ENCODE data around the gene PARS2. TPM values are rescaled to one million over a fixed set of nuclear protein-coding genes. Genes with fewer than 3 reads are reported as not detected.

Gene PARS2
- total RNA-seq, 2 experiments from 2014 or later: 5.0 to 6.4 TPM

GRCh38 chr1:54754486-54755285 is 9.6 kb downstream of the PARS2 start:
- peaks cover 6% of the 10 kb centered on the region for H3K36me3 Mint-ChIP-seq
- H3K27me3 Mint-ChIP-seq: no peaks in the 10 kb centered on the region
- CTCF ChIA-PET: no interaction called here
- peaks cover 3% of the 10 kb centered on the region for H3K4me1 Mint-ChIP-seq
- no peaks in the 10 kb centered on the region for H3K9me3 Mint-ChIP-seq (ENCODE audit: low read depth)
- ATAC-seq (no peak), DNase-seq (no peak)
- no peak overlapping the region for H3K27ac Mint-ChIP-seq
- H3K4me3 Mint-ChIP-seq: no peak overlapping the region

- Mint-ChIP-seq H3K27me3 (no peaks in the 10 kb centered on the region), H3K4me1 (peaks cover 3% of the 10 kb centered on the region), H3K9me3 (ENCODE audit: low read depth) (no peaks in the 10 kb centered on the region), H3K4me3 (no peak overlapping the region), H3K36me3 (peaks cover 4% of the 10 kb centered on the region), H3K27ac (no peak overlapping the region)
- DNase-seq (no peak), ATAC-seq (no peak)
- CTCF ChIA-PET: no interaction called here
These were observed 10.3 kb downstream of the PARS2 start for GRCh38 chr1:54754045-54754444.

GRCh38 chr1:54751426-54751825 is 12.9 kb downstream of the PARS2 start:
- H3K27me3 Mint-ChIP-seq: no peaks in the 10 kb centered on the region
- CTCF ChIA-PET: interaction anchor here (0.7 kb wide), 1 partner anchor 55 kb away, joined by 3 read pairs; no protein-coding TSS in a partner anchor
- ATAC-seq (no peak), DNase-seq (no peak)
- H3K4me3 Mint-ChIP-seq: no peak overlapping the region
- H3K9me3 Mint-ChIP-seq (ENCODE audit: low read depth): no peaks in the 10 kb centered on the region
- no peaks in the 10 kb centered on the region for H3K36me3 Mint-ChIP-seq
- peaks cover 3% of the 10 kb centered on the region for H3K4me1 Mint-ChIP-seq
- no peak overlapping the region for H3K27ac Mint-ChIP-seq

- no peak for ATAC-seq
- no peaks in the 10 kb centered on the region for H3K9me3 Mint-ChIP-seq (ENCODE audit: low read depth)
- CTCF ChIA-PET: interaction anchor here (0.6 to 1.2 kb wide), 2 partner anchors 51 to 174 kb away, joined by 3 to 4 read pairs; no protein-coding TSS in a partner anchor
These were observed 13.7 kb downstream of the PARS2 start for GRCh38 chr1:54750596-54750995.

GRCh38 chr1:54748094-54748835 is 16.1 kb downstream of the PARS2 start:
- Mint-ChIP-seq H3K9me3 (ENCODE audit: low read depth) (no peaks in the 10 kb centered on the region), H3K27me3 (no peaks in the 10 kb centered on the region), H3K4me3 (no peak overlapping the region), H3K36me3 (no peaks in the 10 kb centered on the region), H3K27ac (no peak overlapping the region), H3K4me1 (no peaks in the 10 kb centered on the region)
- CTCF ChIA-PET: no interaction called here
- ATAC-seq (no peak), DNase-seq (no peak)

More at GRCh38 chr1:54750596-54750995, 13.7 kb downstream of the PARS2 start:
- Mint-ChIP-seq H3K27ac (no peak overlapping the region), H3K4me3 (no peak overlapping the region), H3K36me3 (no peaks in the 10 kb centered on the region), H3K4me1 (no peaks in the 10 kb centered on the region), H3K27me3 (no peaks in the 10 kb centered on the region)
- no peak for DNase-seq

GRCh38 chr1:54745864-54746263 is 18.5 kb downstream of the PARS2 start:
- H3K4me1 Mint-ChIP-seq: no peaks in the 10 kb centered on the region
- DNase-seq: no peak
- no peaks in the 10 kb centered on the region for H3K27me3 Mint-ChIP-seq
- H3K27ac Mint-ChIP-seq: no peak overlapping the region
- peaks cover 10% of the 10 kb centered on the region for H3K36me3 Mint-ChIP-seq
- H3K9me3 Mint-ChIP-seq (ENCODE audit: low read depth): no peaks in the 10 kb centered on the region
- no peak overlapping the region for H3K4me3 Mint-ChIP-seq
- ATAC-seq: no peak
- CTCF ChIA-PET: no interaction called here

GRCh38 chr1:54745274-54745673 is 19.0 kb downstream of the PARS2 start:
- Mint-ChIP-seq H3K27ac (no peak overlapping the region), H3K27me3 (no peaks in the 10 kb centered on the region), H3K4me1 (no peaks in the 10 kb centered on the region), H3K9me3 (ENCODE audit: low read depth) (no peaks in the 10 kb centered on the region), H3K4me3 (no peak overlapping the region), H3K36me3 (peaks cover 10% of the 10 kb centered on the region)
- ATAC-seq (no peak), DNase-seq (no peak)
- CTCF ChIA-PET: no interaction called here

GRCh38 chr1:54744696-54745095 is 19.6 kb downstream of the PARS2 start:
- Mint-ChIP-seq H3K9me3 (ENCODE audit: low read depth) (no peaks in the 10 kb centered on the region), H3K4me3 (no peak overlapping the region), H3K27ac (peak overlapping the region; percentile 22), H3K36me3 (peaks cover 10% of the 10 kb centered on the region), H3K27me3 (no peaks in the 10 kb centered on the region), H3K4me1 (no peaks in the 10 kb centered on the region)
- CTCF ChIA-PET: no interaction called here
- DNase-seq: no peak
- no peak for ATAC-seq

- Mint-ChIP-seq H3K9me3 (ENCODE audit: low read depth) (no peaks in the 10 kb centered on the region), H3K4me3 (no peak overlapping the region), H3K27ac (no peak overlapping the region), H3K36me3 (peaks cover 10% of the 10 kb centered on the region), H3K27me3 (no peaks in the 10 kb centered on the region), H3K4me1 (no peaks in the 10 kb centered on the region)
- ATAC-seq (no peak), DNase-seq (no peak)
- CTCF ChIA-PET: no interaction called here
These were observed 20.7 kb downstream of the PARS2 start for GRCh38 chr1:54743416-54744226.

- CTCF ChIA-PET: no interaction called here
- ATAC-seq: no peak
- Mint-ChIP-seq H3K4me3 (no peak overlapping the region), H3K4me1 (no peaks in the 10 kb centered on the region), H3K9me3 (ENCODE audit: low read depth) (no peaks in the 10 kb centered on the region), H3K27me3 (no peaks in the 10 kb centered on the region), H3K27ac (no peak overlapping the region), H3K36me3 (peaks cover 18% of the 10 kb centered on the region)
- no peak for DNase-seq
These were observed 22.0 kb downstream of the PARS2 start for GRCh38 chr1:54742282-54742681.

- no peak for DNase-seq
- Mint-ChIP-seq H3K4me1 (no peaks in the 10 kb centered on the region), H3K27me3 (no peaks in the 10 kb centered on the region), H3K27ac (no peak overlapping the region), H3K36me3 (peaks cover 22% of the 10 kb centered on the region), H3K9me3 (ENCODE audit: low read depth) (no peaks in the 10 kb centered on the region), H3K4me3 (no peak overlapping the region)
- CTCF ChIA-PET: no interaction called here
- ATAC-seq: no peak
These were observed 22.8 kb downstream of the PARS2 start for GRCh38 chr1:54741531-54741930.

- Mint-ChIP-seq H3K36me3 (peaks cover 33% of the 10 kb centered on the region), H3K27ac (no peak overlapping the region)
- CTCF ChIA-PET: no interaction called here
These were observed 26.1 kb downstream of the PARS2 start for GRCh38 chr1:54738244-54738643.

GRCh38 chr1:54736685-54737084 is 27.6 kb downstream of the PARS2 start:
- no peaks in the 10 kb centered on the region for H3K27me3 Mint-ChIP-seq
- peaks cover 30% of the 10 kb centered on the region for H3K36me3 Mint-ChIP-seq
- CTCF ChIA-PET: no interaction called here
- peaks cover under 1% of the 10 kb centered on the region for H3K4me1 Mint-ChIP-seq
- H3K27ac Mint-ChIP-seq: no peak overlapping the region
- ATAC-seq (no peak), DNase-seq (no peak)
- H3K9me3 Mint-ChIP-seq (ENCODE audit: low read depth): no peaks in the 10 kb centered on the region
- H3K4me3 Mint-ChIP-seq: no peak overlapping the region

More at GRCh38 chr1:54738244-54738643, 26.1 kb downstream of the PARS2 start:
- H3K4me3 Mint-ChIP-seq: no peak overlapping the region
- H3K27me3 Mint-ChIP-seq: no peaks in the 10 kb centered on the region
- no peak for DNase-seq
- ATAC-seq: no peak
- H3K9me3 Mint-ChIP-seq (ENCODE audit: low read depth): no peaks in the 10 kb centered on the region
- no peaks in the 10 kb centered on the region for H3K4me1 Mint-ChIP-seq
